Measurements from ENCODE around the gene TIGD1.

Gene TIGD1

DNA sequence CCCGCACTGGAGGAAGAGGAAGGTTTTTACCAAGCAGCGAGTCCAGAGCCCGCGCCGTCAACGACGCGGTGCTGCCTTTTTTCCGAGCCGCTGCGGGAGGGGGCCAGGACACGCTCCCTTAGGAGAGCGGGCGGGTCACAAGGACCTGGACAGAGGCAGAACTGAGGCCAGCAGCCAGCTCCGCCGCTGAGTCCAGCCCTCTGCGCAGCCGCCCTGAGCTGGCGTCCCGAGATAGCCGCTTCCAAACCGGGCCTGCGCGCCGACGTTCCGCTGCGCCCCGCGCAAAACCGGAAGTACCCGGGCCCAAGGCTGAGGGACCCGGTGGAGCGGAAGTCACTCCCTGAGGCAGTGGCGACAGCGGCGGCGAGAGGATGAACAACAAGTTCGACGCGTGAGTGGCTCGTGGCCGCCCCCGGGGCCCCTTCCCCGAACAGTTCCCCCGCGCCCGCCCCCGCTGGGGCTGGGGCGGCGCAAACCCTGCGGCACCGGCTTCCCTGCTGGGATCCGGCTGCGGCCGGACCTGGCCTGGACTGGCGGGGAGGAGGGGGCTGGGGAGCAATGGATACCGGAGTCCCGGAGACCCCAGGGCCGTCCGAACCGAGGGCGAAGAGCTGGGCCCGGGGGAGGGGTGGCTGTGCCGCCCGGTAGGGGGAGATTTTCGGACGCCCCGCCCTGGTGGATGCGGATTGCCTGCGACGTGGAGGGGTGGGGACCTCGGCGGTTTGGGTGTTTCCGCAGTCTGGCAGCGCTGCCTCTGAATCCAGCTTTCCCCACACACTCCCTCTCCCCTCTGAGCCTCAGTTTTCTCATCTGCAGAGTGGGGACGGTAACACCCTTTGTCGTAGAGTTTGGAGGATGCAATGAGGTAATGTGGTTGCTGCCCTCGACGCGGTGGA, at the start of gene TIGD1, which contains the start of gene EIF4E2:
TIGD1 (minus strand) TSS at position 204 of the 896 bp plus-strand sequence. CDS start 675 bp downstream, outside the sequence.
EIF4E2 (plus strand) TSS at position 336 of the 896 bp plus-strand sequence; CDS start at position 372, 36 bp downstream.
- DNase-seq (ENCODE audit: low read depth), result peak; percentile 95
- TF ChIP-seq, protein P1, sequence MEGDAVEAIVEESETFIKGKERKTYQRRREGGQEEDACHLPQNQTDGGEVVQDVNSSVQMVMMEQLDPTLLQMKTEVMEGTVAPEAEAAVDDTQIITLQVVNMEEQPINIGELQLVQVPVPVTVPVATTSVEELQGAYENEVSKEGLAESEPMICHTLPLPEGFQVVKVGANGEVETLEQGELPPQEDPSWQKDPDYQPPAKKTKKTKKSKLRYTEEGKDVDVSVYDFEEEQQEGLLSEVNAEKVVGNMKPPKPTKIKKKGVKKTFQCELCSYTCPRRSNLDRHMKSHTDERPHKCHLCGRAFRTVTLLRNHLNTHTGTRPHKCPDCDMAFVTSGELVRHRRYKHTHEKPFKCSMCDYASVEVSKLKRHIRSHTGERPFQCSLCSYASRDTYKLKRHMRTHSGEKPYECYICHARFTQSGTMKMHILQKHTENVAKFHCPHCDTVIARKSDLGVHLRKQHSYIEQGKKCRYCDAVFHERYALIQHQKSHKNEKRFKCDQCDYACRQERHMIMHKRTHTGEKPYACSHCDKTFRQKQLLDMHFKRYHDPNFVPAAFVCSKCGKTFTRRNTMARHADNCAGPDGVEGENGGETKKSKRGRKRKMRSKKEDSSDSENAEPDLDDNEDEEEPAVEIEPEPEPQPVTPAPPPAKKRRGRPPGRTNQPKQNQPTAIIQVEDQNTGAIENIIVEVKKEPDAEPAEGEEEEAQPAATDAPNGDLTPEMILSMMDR (IDR thresholded peaks at IDR 0.05; ENCODE audit: low read length, missing control alignments), result no peak
- peak within 1 kb of the TSS; percentile 95 for H3K4me3 ChIP-seq (replicated peaks; ENCODE audit: low read depth, low read length)

DNA sequence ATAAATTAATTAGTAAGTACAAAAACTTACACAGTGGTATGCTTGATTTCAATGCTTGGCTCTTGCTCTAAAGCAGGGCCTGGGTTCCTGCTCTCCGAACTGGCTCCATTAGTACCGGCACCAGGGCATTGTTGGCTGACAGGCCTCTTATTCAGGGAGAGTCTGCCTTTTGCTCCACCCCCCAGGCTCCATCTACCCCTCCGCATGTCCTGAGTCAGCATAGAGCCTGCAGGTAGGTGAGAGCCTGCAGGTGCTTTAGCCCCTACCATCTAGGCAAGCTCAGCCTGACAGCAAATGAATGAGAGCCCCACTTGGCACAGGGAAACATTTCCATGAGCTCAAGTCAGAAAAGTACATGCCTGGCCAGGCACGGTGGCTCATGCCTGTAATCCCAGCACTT, 47.9 kb upstream of the TIGD1 start:
- DNase-seq (ENCODE audit: low read depth), result no peak
- no peak overlapping the region for H3K4me3 ChIP-seq (replicated peaks; ENCODE audit: low read depth, low read length)
- TF ChIP-seq, protein P1 (IDR thresholded peaks at IDR 0.05; ENCODE audit: low read length, missing control alignments), result no peak

DNA sequence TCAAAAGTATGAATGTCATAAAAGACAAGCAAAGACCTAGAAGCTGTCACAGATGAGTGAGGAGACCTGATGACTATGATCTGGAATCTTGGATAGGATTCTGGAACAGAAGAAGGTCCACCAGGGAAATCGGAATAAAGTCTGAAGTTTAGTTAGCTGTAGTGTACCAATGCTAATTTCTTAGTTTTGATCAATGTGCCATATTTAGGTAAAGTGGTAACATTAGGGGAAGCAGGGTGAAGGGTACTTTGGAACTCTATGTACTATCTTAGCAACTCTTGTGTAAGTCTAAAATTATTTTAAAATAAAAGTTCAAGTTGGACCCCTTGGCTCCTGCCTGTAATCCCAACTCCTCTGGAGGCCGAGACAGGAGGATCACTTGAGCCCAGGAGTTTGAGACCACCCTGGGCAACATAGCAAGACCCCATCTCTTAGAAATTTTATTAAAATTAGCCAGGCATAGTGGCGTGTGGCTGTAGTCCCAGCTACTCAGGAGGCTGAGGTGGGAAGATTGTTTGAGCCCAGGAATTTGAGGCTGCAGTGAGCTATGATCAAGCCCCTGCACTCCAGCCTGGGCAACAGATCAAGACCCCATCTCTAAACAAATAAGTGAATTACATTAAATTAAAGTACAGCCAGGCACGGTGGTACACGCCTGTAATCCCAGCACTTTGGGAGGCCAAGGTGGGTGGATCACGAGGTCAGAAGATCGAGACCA, 47.2 kb upstream of the TIGD1 start:
- no peak overlapping the region for H3K4me3 ChIP-seq (replicated peaks; ENCODE audit: low read depth, low read length)
- DNase-seq (ENCODE audit: low read depth), result no peak
- TF ChIP-seq, protein P1 (IDR thresholded peaks at IDR 0.05; ENCODE audit: low read length, missing control alignments), result no peak

DNA sequence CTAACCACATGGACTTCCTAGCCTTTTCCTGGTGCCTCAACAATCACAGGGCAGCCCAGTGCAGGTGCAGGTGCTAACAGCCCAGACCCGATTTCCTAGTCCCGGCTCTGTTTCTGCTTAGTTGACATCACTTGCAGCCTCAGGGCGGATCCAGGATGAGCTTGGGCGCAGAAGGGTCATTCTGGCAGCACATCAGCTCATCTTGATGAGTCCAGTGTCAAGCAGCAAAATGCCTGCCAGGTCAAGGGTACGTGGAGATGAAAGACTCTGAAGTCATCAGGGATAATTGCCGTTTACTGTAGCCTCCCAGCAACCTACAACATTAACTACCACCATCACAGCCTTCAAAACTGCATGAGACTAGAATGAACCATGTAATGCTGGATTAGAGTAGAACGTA, 43.6 kb upstream of the TIGD1 start:
- TF ChIP-seq, protein P1 (IDR thresholded peaks at IDR 0.05; ENCODE audit: low read length, missing control alignments), result no peak
- no peak for DNase-seq (ENCODE audit: low read depth)
- H3K4me3 ChIP-seq (replicated peaks; ENCODE audit: low read depth, low read length), result no peak overlapping the region

DNA sequence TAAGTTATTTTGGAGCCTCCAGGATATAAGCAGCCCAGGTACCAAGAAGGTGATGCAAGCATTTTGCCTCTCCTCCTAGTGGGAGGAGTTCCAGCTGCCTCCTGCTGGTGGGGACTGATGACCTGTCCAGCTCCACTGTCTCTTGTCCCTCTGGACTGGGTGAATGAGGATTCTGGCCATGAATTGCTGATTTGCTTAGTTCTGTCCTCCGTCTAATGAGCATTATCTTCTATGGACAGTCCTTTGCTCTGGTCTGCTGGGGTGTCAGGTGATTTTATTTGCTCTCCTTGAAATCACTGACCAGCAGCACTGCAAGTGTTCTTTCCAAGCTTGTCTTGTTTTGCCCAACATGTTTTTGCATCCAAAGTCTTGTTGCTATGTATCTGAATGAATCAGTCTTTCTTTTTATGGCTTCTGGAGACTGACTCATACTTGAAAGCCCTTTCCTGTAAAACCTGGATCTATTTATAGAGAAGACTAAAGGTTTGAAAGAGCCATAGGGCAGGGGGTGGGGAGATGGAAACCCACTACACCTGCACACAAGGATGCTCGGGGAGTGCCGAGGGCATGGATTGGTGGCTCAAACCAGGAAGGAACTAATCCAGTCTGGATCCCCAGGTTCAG, 42.5 kb upstream of the TIGD1 start:
- TF ChIP-seq, protein P1 (IDR thresholded peaks at IDR 0.05; ENCODE audit: low read length, missing control alignments), result peak; percentile 14
- H3K4me3 ChIP-seq (replicated peaks; ENCODE audit: low read depth, low read length), result no peak overlapping the region
- DNase-seq (ENCODE audit: low read depth), result peak; percentile 80

DNA sequence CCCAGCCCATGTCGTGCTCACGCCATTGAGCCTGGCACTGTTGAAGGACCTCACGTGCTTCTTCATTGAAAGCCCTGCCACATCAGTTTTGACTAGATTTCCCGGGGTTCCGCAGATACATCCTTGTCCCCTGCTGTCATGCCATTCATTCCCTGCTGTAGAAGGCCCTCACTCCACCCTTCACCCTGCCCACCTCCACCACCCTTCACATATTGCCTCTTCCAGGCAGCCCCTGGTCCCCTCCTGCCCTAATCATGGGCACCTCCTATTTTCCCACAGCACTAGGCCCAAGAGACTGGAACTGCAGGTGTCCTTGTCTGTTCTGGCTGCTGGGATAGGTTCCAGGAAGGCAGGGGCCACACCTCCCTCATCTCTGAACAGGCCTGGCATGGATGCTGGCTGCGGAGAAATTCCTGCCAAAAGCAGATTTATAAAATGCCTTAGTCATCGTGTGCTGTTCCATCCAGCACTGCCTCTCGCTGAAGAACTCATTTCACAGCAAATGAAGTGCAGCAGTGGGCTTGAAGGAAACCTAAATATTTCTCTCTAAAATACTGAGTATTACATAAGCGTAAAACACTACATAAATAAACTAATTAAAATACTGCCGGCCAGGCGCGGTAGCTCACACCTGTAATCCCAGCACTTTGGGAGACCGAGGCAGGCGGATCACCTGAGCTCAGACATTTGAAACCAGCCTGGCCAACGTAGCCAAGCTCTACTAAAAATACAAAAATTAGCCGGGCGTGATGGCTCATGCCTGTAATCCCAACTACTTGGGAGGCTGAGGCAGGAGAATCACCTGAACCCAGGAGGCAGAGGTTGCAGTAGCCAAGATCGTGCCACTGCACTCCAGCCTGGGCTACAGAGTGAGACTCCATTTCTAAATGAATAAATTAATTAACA, 38.6 kb upstream of the TIGD1 start:
- H3K4me3 ChIP-seq (replicated peaks; ENCODE audit: low read depth, low read length), result no peak overlapping the region
- peak; percentile 83 for DNase-seq (ENCODE audit: low read depth)
- TF ChIP-seq, protein P1 (IDR thresholded peaks at IDR 0.05; ENCODE audit: low read length, missing control alignments), result no peak
